Measurements from ENCODE around the gene ATG13. TPM values are rescaled to one million over a fixed set of nuclear protein-coding genes. Genes with fewer than 3 reads are reported as not detected.
"Not testable (repeated sequence)": the region's sequence is repeated elsewhere in the genome, so short reads cannot be mapped to it uniquely, and the experiment has no call there.

Gene ATG13
- total and polyA plus RNA-seq, 4 donors, result 29.1 to 72.8 (median 52.4) TPM

- TF ChIP-seq, protein P1, sequence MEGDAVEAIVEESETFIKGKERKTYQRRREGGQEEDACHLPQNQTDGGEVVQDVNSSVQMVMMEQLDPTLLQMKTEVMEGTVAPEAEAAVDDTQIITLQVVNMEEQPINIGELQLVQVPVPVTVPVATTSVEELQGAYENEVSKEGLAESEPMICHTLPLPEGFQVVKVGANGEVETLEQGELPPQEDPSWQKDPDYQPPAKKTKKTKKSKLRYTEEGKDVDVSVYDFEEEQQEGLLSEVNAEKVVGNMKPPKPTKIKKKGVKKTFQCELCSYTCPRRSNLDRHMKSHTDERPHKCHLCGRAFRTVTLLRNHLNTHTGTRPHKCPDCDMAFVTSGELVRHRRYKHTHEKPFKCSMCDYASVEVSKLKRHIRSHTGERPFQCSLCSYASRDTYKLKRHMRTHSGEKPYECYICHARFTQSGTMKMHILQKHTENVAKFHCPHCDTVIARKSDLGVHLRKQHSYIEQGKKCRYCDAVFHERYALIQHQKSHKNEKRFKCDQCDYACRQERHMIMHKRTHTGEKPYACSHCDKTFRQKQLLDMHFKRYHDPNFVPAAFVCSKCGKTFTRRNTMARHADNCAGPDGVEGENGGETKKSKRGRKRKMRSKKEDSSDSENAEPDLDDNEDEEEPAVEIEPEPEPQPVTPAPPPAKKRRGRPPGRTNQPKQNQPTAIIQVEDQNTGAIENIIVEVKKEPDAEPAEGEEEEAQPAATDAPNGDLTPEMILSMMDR (IDR thresholded peaks at IDR 0.05; ENCODE audit: control extremely low read depth, extremely low read depth), result no peak
- no peak overlapping the region for H3K9ac ChIP-seq (ENCODE audit: insufficient read depth in 1 of 2, low read length in 2 of 2)
- no peaks in the 10 kb centered on the region for H3K9me3 ChIP-seq (ENCODE audit: control insufficient read depth in 4 of 4, insufficient read depth in 3 of 4, low read length in 3 of 4)
- H3K27ac ChIP-seq (ENCODE audit: low read depth in 1 of 2, low read length in 1 of 2), result no peak overlapping the region
- no peak overlapping the region for H3K4me3 ChIP-seq
- 40 to 57% methylated on average over 3 of the region's 3 CpGs for WGBS, 2 donors
- DNase-seq (no peak), ATAC-seq (ENCODE audit: insufficient read depth, low FRiP score) (no peak)
- H3K36me3 ChIP-seq (ENCODE audit: control insufficient read depth in 4 of 4, insufficient read depth in 4 of 4, low read length in 4 of 4), result peaks cover 31 to 66% (median 48%) of the 10 kb centered on the region in 4 donors
- peaks cover 0 to 22% (median 5%) of the 10 kb centered on the region in 5 donors for H3K4me1 ChIP-seq (ENCODE audit: control insufficient read depth in 5 of 5, insufficient read depth in 5 of 5, low read length in 5 of 5)
- no peaks in the 10 kb centered on the region for H3K27me3 ChIP-seq (ENCODE audit: control insufficient read depth in 3 of 3, insufficient read depth in 3 of 3, low read length in 2 of 3)
Measured at GRCh38 chr11:46669711-46670139, 52.4 kb downstream of the ATG13 start.

DNA sequence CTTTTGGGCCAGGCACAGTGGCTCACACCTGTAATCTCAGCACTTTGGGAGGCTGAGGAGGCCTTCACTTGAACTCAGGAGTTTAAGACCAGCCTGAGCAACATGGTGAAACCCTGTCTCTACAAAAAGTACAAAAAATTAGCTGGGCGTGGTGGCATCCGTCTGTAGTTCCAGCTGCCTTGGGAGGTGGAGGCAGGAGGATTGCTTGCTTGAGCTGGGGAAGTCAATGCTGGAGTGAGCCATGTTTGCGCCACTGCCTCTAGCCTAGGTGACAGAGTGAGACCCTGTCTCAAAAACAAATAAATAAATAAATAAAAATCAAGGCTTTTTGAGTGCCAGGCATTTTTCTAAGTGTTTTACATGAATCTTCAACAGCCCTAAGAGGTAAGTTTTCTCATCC is 53.2 kb downstream of the ATG13 start:
- H3K9ac ChIP-seq (ENCODE audit: insufficient read depth in 1 of 2, low read length in 2 of 2); H3K27ac ChIP-seq (ENCODE audit: low read depth in 1 of 2, low read length in 1 of 2); DNase-seq; H3K27me3 ChIP-seq (ENCODE audit: control insufficient read depth in 3 of 3, insufficient read depth in 3 of 3, low read length in 2 of 3); ATAC-seq (ENCODE audit: insufficient read depth, low FRiP score); H3K4me3 ChIP-seq; H3K9me3 ChIP-seq (ENCODE audit: control insufficient read depth in 4 of 4, insufficient read depth in 3 of 4, low read length in 3 of 4): not testable (repeated sequence)
- Histone ChIP-seq H3K36me3 (ENCODE audit: control insufficient read depth in 4 of 4, insufficient read depth in 4 of 4, low read length in 4 of 4) (peaks cover 29 to 59% (median 42%) of the 10 kb centered on the region in 4 donors), H3K4me1 (ENCODE audit: control insufficient read depth in 5 of 5, insufficient read depth in 5 of 5, low read length in 5 of 5) (peaks cover 2 to 30% (median 8%) of the 10 kb centered on the region in 5 donors)
- 66 to 77% methylated on average over 3 of the region's 3 CpGs for WGBS, 2 donors

GRCh38 chr11:46671958-46672315 is 54.6 kb downstream of the ATG13 start:
- DNase-seq (no peak), ATAC-seq (ENCODE audit: insufficient read depth, low FRiP score) (no peak)
- Histone ChIP-seq H3K9ac (ENCODE audit: insufficient read depth in 1 of 2, low read length in 2 of 2) (no peak overlapping the region), H3K27ac (ENCODE audit: low read depth in 1 of 2, low read length in 1 of 2) (peak overlapping the region in 1 of 2 donors; percentile 23), H3K36me3 (ENCODE audit: control insufficient read depth in 4 of 4, insufficient read depth in 4 of 4, low read length in 4 of 4) (peaks cover 29 to 56% (median 35%) of the 10 kb centered on the region in 4 donors), H3K9me3 (ENCODE audit: control insufficient read depth in 4 of 4, insufficient read depth in 3 of 4, low read length in 3 of 4) (no peaks in the 10 kb centered on the region), H3K4me3 (no peak overlapping the region), H3K4me1 (ENCODE audit: control insufficient read depth in 5 of 5, insufficient read depth in 5 of 5, low read length in 5 of 5) (peaks cover 7 to 25% (median 11%) of the 10 kb centered on the region in 5 donors), H3K27me3 (ENCODE audit: control insufficient read depth in 3 of 3, insufficient read depth in 3 of 3, low read length in 2 of 3) (no peaks in the 10 kb centered on the region)
- 87 to 88% methylated on average over 10 of the region's 10 CpGs for WGBS, 2 donors
- TF ChIP-seq, protein P1 (IDR thresholded peaks at IDR 0.05; ENCODE audit: control extremely low read depth, extremely low read depth), result no peak

- Histone ChIP-seq H3K27ac (ENCODE audit: low read depth in 1 of 2, low read length in 1 of 2) (no peak overlapping the region), H3K9me3 (ENCODE audit: control insufficient read depth in 4 of 4, insufficient read depth in 3 of 4, low read length in 3 of 4) (no peaks in the 10 kb centered on the region), H3K9ac (ENCODE audit: insufficient read depth in 1 of 2, low read length in 2 of 2) (no peak overlapping the region), H3K4me1 (ENCODE audit: control insufficient read depth in 5 of 5, insufficient read depth in 5 of 5, low read length in 5 of 5) (peaks cover 2 to 20% (median 11%) of the 10 kb centered on the region in 5 donors), H3K4me3 (no peak overlapping the region), H3K27me3 (ENCODE audit: control insufficient read depth in 3 of 3, insufficient read depth in 3 of 3, low read length in 2 of 3) (no peaks in the 10 kb centered on the region), H3K36me3 (ENCODE audit: control insufficient read depth in 4 of 4, insufficient read depth in 4 of 4, low read length in 4 of 4) (peaks cover 29 to 56% (median 37%) of the 10 kb centered on the region in 4 donors)
- WGBS, 2 donors, result 49 to 83% methylated on average over 6 of the region's 7 CpGs
- DNase-seq (no peak), ATAC-seq (ENCODE audit: insufficient read depth, low FRiP score) (no peak)
- TF ChIP-seq, protein P1 (IDR thresholded peaks at IDR 0.05; ENCODE audit: control extremely low read depth, extremely low read depth), result no peak
Measured at GRCh38 chr11:46672381-46672839, 55.1 kb downstream of the ATG13 start.

Measured in lung (tissue), 12 donors.